Hematopoietic multipotent progenitor cell treated with erythropoietin and hydrocortisone succinate and interleukin-3 and kit ligand, for 15 days (in vitro differentiated cells): ENCODE data around the gene CLSTN1.
A peak's percentile ranks its signal among the peaks of the same experiment; 100 is the strongest.
"Not testable (repeated sequence)": the region's sequence is repeated elsewhere in the genome, so short reads cannot be mapped to it uniquely, and the experiment has no call there.

Experiments used
- DNase-seq: peaks from one replicate; pipeline ENCODE4 v3.0.0-alpha.2; 2015; ENCODE audit warnings: low spot score

The CLSTN1 gene

DNA sequence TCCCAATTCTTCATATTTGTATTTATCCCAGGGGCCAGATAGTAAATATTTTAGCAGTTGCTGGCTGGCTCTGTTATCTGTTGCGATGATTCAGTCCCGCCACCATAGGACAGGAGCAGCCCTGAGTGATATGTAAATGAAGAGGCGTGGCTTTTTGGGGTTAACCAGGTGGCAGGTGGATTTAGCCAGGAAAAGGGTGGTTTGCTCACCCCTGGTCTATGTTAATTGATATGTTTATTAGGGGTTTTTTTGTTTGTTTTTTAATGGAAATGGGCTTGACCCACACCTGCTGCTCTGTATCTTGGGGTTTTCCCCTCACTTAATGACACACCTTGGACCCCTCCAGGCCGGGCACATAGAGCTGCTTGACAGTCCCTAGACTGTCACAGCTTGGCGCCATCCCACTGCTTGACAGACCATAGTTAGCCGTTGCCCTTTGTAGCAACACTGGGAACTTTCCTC lies 109.5 kb downstream of the CLSTN1 start:
- peak; percentile 8 for DNase-seq

DNA sequence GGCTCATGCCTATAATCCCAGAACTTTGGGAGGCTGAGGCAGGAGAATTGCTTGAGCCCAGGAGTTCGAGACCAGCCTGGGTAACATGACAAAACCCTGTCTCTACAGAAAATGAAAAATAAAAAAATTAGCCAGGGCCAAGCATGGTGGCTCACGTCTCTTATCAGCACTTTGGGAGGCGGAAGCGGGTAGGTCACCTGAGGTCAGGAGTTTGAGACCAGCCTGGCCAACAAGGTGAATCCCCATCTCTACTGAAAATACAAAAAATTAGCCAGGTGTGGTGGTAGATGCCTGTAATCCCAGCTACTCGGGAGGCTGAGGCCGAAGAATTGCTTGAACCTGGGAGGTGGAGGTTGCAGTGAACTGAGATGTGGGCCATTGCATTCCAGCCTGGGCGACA lies 111.0 kb downstream of the CLSTN1 start:
- not testable (repeated sequence) for DNase-seq

DNA sequence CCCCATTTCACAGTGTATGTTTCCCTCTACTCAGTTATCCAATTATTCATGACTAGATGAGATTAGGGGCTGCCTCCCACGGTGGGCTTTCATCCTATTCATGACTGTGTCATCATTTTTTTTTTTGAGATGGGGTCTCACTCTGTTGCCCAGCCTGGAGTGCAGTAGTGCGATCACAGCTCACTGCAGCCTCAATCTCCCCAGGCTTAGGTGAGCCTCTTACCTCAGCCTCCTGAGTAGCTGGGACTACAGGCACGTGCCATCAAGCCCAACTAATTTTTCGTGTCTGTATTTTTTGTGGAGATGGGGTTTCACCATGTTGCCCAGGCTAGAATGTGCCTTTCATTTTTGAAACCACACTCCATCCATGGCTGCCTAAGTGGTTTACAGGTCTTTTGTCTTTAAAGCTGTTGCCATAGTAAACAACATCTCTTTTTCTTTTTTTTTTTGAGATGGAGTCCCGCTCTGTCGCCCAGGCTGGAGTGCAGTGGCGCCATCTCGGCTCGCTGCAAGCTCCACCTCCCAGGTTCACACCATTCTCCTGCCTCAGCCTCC lies 112.2 kb downstream of the CLSTN1 start:
- no peak for DNase-seq

DNA sequence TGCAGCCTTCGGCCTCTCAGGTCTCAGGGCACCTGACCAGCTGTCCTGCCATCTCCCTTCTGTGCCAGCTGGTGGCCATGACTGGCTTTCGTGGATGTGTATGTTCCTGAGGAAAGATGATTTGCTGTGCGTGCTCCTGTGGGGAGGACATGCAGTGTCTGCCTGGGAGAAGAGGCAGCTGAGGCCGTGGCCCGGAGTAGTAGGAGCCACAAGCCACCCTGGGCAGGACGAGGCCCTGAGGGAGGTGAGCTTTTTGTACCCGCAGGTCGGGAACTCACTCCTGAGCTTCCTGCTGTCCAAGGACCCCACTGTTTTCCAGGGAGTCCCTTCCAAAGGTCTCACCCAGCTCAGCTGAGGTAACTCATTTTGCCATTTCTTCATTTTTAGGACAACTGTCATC lies 113.7 kb downstream of the CLSTN1 start:
- no peak for DNase-seq

DNA sequence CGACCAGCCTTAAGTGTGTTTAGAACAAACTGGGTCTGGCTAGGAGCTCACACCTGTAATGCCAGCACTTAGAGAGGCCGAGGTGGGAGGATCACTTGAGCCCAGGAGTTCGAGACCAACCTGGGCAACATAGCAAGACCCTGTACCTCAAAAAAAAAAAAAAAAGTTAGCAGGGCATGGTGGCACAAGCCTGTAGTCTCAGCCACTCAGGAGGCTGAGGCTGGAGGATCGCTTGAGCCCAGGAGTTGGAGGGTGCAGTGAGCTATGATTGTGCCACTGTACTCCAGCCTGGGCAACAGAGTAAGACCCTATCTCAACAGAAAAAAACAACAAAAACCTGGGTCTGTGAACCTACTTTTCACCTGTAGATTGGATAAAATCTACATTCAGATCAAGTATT lies 117.6 kb downstream of the CLSTN1 start:
- DNase-seq: no peak

DNA sequence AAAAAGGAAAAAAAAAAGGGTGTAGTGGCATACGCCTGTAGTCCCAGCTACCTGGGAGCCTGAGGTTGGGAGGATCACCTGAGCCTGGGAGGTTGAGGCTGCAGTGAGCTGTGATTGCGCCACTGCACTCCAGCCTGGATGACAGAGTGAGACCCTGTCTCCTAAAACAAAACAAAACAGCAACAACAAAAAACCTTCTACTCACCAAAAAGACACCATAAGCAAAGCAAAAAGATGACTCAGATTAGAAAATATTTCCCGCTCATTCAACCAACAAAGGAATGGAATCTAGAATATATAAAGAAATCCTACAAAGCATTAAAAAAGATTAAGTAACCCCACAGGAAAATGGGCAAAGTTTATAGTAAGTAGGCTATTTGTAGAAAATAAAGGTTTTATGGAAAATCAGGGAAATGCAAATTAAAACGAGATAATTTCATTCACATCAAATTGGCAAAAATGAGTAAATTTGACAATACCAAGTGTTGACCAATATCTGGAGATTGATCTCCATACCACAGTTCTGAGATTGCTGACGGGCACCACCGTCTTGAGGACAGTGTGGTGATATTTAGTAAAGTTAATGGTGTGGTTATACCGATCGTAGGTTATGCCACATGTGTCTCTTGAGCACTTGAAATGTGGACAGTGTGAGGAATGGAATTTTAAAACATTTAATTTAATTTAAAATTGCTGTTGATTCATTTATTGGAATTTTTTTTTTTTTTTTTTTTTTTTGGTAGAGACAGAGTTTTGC lies 118.2 kb downstream of the CLSTN1 start:
- DNase-seq: no peak

DNA sequence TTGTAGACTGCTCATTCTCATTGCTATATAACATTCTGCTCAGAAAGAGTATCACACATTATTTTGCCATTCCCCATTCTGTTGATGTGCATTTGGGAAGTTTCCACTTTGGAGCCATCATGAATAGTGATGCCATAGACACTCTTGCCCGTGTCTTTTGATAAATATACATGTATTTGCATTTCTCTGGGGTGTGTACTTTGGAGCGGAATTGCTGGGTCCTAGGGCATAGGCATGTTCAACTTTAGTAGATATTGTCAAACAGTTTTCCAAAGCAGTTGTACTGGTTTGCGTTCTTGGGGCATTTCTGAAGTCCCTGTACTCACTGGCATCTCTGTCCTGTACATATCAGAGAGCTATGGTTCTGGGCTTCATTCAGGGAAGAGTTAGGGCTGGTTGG lies 120.1 kb downstream of the CLSTN1 start:
- DNase-seq: no peak

DNA sequence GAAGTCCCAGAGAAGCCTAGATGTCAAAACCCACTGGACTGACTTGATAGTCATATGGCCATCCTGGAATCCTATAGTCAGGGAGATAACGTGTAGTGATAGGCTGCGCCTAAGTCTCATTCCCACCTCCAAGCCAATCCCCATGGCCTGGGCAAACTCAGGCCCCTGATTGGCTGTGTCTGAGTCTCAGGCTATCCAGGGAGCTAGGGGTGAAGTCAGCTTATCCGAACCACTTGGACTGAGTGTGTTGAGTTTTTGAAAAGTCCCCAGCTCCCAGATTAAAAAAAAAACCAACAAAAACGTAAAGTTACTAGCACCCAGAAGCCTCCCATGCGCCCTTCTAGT lies 120.6 kb downstream of the CLSTN1 start:
- DNase-seq: no peak

DNA sequence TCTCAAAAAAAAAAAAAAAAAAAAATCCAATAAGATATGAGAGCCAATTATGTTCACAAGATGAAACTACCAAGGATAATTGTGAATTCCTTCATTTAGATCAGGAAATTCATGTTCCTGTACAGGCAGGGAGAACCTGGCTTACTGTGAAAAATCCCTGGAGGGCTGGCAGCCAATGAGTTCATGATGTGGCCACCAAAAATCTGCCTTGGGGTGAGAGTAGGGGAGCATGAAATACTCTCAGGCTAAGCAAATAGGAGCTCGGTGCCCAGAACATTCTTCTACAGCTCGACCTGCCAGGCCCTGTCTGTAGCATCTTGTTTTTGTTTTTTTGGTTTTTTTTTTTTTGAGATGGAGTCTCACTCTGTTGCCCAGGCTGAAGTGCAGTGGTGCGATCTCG lies 122.1 kb downstream of the CLSTN1 start:
- DNase-seq: no peak

DNA sequence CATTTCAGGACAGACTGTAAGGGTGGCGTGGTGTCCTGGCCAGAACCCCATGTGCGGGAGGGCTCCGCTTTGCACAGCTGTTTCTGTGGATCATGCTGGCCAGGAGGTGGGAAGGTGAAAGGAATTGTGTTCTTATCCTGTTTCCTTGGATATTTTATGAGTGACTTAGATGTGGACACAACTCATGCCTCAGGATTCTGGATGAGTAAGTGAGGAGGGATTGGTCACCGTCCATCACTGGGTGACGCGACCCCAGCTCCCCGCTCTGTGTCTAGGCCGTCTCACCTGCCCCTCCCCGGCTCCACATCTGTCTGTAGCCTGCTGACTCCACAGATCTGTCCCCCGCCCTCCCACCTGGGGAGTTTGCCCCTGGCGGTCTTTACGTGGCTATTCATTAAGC lies 123.4 kb downstream of the CLSTN1 start:
- DNase-seq: no peak

DNA sequence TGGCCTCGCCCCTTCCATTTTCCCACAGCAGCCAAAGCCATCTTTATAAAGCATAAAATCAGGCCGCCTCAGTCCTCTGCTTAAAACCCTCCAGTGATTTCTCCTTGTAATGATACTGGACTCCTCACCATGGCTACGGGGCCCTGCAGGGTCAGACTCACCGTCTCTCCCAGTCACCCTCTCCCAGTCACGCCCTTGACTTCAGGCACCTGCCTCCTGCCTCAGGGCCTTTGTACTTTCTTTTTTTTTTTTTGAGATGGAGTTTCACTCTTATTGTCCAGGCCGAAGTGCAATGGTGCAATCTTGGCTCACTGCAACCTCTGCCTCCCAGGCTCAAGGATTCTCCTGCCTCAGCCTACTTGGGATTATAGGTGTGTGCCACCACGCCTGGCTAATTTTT lies 124.4 kb downstream of the CLSTN1 start:
- no peak for DNase-seq

DNA sequence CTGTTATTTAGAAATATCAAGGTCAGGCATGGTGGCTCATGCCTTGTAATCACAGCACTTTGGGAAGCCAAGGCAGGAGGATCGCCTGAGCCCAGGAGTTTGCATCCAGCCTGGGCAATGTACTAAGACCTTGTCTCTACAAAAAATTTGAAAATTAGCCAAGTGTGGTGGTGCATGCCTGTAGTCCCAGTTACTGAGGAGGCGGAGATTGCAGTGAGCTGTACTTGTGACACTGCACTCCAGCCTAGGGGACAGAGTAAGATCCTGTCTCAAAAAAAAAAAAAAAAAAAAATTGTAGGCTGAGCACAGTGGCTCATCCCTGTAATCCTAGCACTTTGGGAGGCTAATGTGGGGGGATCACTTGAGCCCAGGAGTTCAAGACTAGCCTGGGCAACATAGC lies 127.0 kb downstream of the CLSTN1 start:
- DNase-seq: no peak

DNA sequence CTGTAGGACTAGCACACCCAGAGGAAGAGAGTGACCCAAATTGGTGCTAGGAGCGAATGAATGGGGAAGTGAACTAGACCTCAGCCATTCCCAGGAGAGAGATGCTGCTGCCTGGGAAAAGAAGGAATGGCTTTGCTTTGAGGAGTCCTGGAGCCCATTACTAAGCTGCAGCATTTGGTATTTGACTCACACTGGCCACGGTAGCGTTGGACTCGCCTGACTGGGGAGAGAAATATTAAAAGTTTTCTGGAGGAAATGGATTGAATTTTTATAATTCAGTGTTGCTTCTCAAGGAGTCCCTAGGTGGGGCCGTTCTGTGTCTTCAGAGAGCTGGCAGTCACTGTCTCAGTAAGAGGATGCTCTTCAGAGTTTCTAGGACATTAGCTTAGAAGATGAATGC lies 132.1 kb downstream of the CLSTN1 start:
- DNase-seq: no peak

DNA sequence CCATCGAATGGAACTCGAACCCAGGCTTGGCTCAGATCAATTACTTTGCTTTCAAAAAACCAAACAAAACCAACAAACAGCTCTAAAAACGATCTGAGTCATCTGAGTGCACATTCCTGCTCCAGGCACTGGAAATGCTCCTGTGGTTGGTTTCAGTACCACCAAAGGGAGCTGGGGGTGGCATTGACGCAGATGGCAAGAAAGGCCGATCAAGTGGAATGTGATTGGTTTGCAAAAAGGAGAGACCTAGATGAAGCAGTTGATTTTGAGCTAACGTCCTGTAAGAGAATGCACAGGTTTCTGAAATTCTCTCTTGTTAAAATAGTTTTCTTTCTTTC lies 132.7 kb downstream of the CLSTN1 start:
- DNase-seq: no peak

DNA sequence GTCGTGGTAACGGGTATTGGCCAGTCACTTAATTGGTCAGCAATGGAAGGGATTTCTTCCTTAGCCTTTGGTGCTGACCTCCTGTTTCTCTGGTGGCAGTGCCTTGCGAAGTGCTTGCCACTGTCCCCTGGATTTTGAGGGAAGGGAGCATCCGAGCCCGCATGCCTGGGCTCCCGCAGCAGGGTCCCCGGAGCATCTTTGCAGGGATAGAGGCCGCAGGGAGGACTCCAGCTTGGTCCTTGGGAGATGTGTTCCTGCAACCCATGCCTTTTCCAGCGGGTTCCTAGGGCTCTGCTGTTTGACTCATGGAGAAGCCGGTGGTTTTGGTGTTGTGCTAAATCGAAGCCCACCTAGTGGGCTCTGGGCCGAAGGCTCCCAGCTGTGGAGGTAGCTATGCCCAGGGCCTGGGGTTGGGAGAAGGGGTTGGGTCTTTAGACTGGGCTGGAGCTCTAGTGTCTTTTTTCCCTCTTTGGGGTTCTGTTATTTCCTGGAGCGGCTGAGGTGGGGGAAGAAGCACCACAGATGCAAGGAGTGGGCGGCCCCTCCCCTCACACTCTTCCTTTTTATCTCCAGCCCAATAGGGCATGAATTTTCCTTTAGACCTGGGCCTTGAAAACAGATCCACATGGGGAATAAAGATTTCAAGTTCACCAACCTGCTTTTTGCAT lies 133.2 kb downstream of the CLSTN1 start:
- DNase-seq: no peak

DNA sequence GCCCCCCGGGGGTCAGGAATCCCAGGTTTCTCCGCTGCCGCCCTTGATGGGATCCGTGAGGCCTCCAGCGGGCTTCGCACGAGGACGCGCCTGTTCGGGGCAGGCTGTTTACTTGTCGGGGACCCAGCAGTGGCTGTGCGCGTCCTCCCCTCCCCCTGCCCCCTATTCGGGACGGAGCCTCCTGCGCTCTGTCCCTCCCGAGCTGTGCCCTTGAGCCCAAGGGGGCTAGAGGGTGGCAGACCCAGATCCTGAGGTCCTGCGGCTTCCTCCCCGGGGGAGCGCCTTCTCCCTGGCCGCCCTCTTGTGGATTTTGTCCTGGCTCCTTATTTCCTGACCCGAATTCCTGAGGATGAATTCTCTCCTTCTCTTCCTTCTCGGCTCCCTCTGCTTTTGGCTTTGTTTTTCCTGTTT lies 133.8 kb downstream of the CLSTN1 start:
- DNase-seq: no peak

DNA sequence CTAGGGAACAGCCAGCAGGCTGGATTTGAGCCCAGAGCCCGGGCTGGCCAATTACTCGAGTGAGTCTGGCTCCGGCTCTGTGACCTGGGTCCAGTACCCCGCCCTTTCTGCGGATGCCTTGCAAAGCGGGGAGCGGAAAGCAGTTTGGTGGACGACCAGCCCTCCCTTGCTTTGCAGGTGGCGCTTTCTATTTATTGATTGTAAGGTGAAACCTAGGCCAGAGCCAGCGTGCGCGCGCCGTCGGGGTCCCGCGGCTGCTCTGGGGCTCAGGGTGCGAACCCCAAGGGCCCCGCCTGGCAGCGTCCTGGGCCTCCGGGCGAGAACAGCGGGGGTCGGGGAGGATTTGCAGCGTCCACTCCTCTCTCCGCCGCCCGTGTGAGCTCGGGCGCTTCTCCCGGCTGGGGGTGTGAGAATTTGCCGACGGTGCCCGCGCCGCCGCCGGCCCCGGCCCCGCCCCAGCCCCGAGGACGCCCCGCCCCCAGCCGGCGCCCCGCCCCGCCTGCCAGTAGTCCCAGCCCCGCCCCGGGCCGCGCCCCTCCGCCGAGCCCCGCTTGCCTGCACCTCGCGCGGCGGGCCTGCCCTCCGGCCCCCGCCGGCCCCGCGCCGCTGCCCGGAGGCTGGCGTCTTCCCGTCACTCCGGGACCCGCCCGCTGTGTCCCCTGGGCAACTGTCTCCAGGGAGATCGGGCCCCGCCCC lies 134.6 kb downstream of the CLSTN1 start:
- DNase-seq: peak; percentile 52

DNA sequence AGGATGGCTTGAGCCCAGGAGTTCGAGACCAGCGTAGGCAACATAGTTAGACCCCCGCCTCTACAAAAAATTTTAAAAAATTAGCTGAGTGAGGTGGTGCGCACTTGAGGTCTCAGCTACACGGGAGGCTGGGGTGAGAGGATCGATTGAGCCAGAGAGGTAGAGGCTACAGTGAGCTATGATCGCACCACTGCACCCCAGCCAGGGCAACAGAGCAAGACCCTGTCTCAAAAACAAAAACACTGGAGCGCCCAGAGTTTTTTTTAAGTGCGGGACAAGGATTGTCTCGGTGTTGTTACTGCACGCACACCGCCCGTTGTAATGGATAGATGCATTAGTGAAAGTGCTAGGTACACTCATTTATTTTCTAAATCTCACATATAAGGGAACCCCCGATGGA lies 135.2 kb downstream of the CLSTN1 start:
- no peak for DNase-seq

DNA sequence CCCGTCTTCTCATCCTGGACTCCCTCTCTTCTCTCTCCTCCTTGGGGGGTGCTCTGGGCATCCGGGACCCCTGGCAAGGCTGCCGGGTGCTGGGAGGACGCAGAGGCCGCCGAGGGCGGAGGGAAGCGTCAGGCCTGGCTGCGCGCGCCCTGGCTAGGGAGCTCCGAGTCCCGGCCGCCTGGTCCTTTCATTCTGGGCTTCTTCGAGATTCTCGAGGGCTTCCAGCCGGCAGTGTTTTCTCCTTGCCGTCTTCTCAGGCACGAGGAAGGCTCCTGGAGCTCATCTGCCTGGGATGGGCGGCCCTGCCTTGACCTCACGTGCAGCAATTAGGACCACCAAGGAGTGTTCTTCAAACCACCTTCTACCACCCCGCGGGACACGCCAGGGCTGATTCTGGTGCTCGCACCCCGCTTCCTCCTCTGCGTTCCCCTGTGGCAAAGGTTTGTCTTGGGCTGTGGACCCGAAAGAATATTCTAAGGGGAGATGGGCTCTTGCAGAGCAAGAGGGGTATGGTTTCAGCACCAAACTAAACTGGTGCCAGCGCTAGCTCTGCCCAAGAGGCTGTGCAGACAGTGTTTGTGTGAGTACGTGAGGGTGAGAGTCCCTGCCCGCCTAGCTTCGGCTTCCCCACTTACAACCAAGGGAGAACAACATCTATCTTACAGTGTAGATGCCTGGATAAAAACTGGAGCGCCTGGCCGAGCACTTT lies 135.7 kb downstream of the CLSTN1 start:
- DNase-seq: no peak

DNA sequence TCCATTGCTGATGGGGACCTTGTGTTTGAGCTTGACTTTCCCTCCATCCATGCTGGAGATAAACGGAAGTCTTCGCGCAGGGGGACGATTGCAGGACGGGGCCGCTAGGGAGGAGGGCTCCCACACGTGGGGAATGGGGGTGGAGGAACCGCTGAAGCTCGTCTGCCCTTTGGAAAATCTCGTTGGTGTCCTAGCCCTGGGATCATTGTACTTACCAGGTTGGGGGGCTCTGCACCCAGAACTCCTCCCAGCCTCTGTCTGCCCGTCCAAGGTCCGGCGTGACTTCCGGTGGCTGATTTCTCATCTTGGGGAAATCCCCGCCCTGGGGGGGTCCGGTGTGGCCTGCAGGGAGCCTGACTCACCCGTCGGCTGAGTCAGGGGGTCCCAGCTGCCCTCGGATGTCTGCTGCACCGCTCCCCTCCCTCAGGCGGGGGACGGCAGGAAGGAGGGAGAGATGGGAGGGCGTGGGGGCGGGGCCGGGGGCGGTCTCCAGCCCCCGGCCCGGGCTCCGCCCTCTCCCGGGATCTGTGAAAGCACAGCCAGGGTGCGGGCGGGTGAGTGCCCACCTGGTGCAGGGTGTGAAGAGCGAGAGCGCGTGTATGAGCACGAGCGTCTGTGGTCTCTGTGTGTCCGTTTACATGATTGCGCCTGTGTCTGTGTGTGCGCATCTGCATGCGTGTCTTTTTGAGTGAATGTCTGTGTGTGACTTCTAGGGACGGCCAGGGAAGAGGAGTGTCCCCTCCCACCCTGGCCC lies 136.5 kb downstream of the CLSTN1 start:
- no peak for DNase-seq

DNA sequence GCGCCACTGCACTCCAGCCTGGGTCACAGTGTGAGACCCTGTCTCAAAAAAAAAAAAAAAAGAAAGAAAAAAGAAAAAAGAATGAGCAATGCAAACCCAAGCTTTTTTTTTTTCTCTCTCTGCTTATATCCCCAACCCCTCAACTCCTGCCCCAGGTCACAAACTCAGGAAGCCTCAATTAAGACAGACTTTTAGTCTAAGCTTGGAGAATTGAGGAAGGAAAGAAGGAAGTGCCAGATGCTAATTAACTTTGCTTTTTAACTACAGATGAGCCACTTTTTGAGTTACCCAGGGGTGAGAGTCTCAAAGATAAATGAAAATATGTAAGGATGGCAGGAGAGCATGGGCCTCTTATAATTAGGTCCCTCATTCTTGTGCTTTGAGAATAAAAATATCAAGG lies 139.0 kb downstream of the CLSTN1 start:
- no peak for DNase-seq

DNA sequence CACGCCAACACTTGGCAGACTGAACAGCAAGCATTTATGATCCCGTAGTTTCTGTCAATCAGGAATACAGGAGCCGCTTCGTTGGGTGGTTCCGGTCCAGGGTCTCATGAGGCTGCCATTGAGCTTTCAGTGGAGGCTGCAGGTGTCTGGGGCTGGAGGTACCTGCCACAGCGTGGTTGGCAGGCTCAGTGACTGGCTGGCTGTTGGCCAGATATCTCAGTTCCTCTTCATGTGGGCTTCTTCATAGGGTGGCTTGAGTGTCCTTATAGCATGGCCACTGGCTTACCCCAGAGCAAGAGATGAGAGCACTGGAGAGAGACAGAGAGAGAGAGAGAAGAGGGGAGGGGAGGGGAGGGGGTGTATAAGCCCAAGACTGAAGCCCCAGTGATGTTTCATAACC lies 142.9 kb downstream of the CLSTN1 start:
- no peak for DNase-seq
